SU-DHL-6 (cell line): ENCODE results near the gene SLC28A2.

Experiments used
- CTCF ChIP-seq: fragments of 200-600 bp; sonication (generic); IDR thresholded peaks from one replicate; pipeline ENCODE4 v1.5.1; 2017; ENCODE audit warnings: antibody characterized with exemption, mild to moderate bottlenecking, low read length, moderate library complexity; ENCODE audit not compliant: insufficient read depth, poor library complexity, severe bottlenecking
- EZH2phosphoT487 ChIP-seq: fragments of 200-600 bp; sonication (generic), shearing (Covaris generic); conservative IDR thresholded peaks from 2 replicates; pipeline ENCODE4 v1.6.1; 2018; ENCODE audit warnings: mild to moderate bottlenecking, antibody characterized with exemption, low read length, moderate library complexity, mixed read lengths

DNA sequence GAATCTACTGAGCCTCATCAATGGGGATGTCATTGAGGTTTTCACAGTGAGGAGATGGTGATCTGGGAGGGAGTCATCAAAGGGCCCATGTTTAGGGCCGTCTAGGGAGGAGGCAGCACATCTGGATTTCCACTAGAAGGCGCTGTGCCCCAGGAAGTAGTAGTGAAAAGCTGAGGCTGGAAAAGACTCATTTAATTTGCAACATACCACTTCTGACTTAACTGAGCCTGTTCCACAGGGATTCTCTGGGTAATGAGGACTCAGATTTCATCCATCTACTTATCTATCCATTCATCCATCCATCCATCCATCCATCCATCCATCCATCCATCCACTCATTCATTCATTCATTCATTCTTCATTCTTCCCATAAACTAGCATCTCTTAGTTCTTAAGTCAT lies 46.8 kb upstream of the SLC28A2 start:
- TF ChIP-seq CTCF (peak; percentile 81), EZH2phosphoT487 (no peak)
